B cell (primary cell): Measurements from ENCODE around the gene PACSIN2. TPM values are rescaled to one million over a fixed set of nuclear protein-coding genes. Genes with fewer than 3 reads are reported as not detected.

Source experiments
- ATAC-seq: fragments of 200-7000 bp; cut with Tn5 transposase; one replicate; pipeline ENCODE4 v1.10.0; 2021; ENCODE audit warnings: low read depth, mild to moderate bottlenecking, moderate number of reproducible peaks, moderate library complexity
- CTCF ChIA-PET: fragments of 350-600 bp; sonication (Branson Sonifier 250); formaldehyde crosslinking; loops from one replicate; lab custom pipeline; 2021; ENCODE audit warnings: antibody characterized with exemption, inconsistent platforms; lab: Charles Lee
- POLR2A ChIA-PET: fragments of 350-600 bp; sonication (Branson Sonifier 250); formaldehyde crosslinking; loops from one replicate; lab custom pipeline; 2021; ENCODE audit warnings: antibody characterized with exemption; lab: Charles Lee
- DNase-seq: peaks from one replicate; pipeline ENCODE4 v3.0.0; 2013
- H2AFZ ChIP-seq: 2 replicates; pipeline ENCODE4 v1.6.1; 2012; ENCODE audit warnings: mild to moderate bottlenecking, low read depth, low read length; ENCODE audit not compliant: insufficient read depth, poor library complexity, severe bottlenecking
- H3K27ac ChIP-seq, 2 donors: 1 replicate in 1 of 2; 2 replicates in 1 of 2; pipeline ENCODE4 v1.5.1; 2012 to 2013; ENCODE audit warnings: low read length in 2 of 2, mild to moderate bottlenecking in 2 of 2, moderate library complexity in 1 of 2
- H3K27me3 ChIP-seq, 4 experiments: fragments of 200-600 bp in 1 of 4; sonication (generic) in 1 of 4; replicated peaks in 1 of 4; 1 replicate in 2 of 4; 2 replicates in 2 of 4; pipeline versions ENCODE4 v1.6.1 to v1.7.0; 2013 to 2016; ENCODE audit warnings: low read length in 3 of 4, mild to moderate bottlenecking in 2 of 4, mixed read lengths in 1 of 4, moderate library complexity in 1 of 4; ENCODE audit not compliant: insufficient read depth in 4 of 4, control insufficient read depth in 3 of 4; ENCODE audit errors: control extremely low read depth in 1 of 4
- H3K36me3 ChIP-seq, 2 experiments: replicated peaks in 1 of 2; 1 replicate in 1 of 2; 2 replicates in 1 of 2; pipeline versions ENCODE4 v1.6.1 to v1.7.1; 2013; ENCODE audit warnings: low read length in 1 of 2; ENCODE audit not compliant: insufficient read depth in 2 of 2, control insufficient read depth in 1 of 2; ENCODE audit errors: control extremely low read depth in 1 of 2, extremely low read depth in 1 of 2
- H3K4me1 ChIP-seq, 2 donors: fragments of 200-600 bp in 1 of 2; sonication (generic) in 1 of 2; 1 replicate in 1 of 2; 2 replicates in 1 of 2; pipeline versions ENCODE4 v1.5.1 to v1.6.1; 2013 to 2017; ENCODE audit warnings: low read length in 2 of 2; ENCODE audit not compliant: control insufficient read depth in 2 of 2, insufficient read depth in 2 of 2
- H3K4me2 ChIP-seq: replicated peaks from 2 replicates; pipeline ENCODE3; 2012; ENCODE audit warnings: mild to moderate bottlenecking, low read depth, low read length; ENCODE audit not compliant: poor library complexity, severe bottlenecking
- H3K4me3 ChIP-seq, 5 experiments: fragments of 200-600 bp in 1 of 5; sonication (generic) in 1 of 5; 1 replicate in 3 of 5; 2 replicates in 2 of 5; pipeline versions ENCODE4 v1.5.1 to v1.7.0; 2011 to 2016; ENCODE audit warnings: low read length in 4 of 5, mild to moderate bottlenecking in 4 of 5, low read depth in 2 of 5, control low read depth in 1 of 5, moderate library complexity in 1 of 5; ENCODE audit not compliant: insufficient read depth in 1 of 5; ENCODE audit errors: control extremely low read depth in 1 of 5, extremely low read depth in 1 of 5
- H3K79me2 ChIP-seq: fragments of 200-600 bp; sonication (generic); one replicate; pipeline ENCODE4 v1.6.0; 2016; ENCODE audit warnings: low read length; ENCODE audit not compliant: control insufficient read depth, insufficient read depth
- H3K9ac ChIP-seq: fragments of 200-600 bp; sonication (generic); 2 replicates; pipeline ENCODE4 v1.6.1; 2017; ENCODE audit warnings: mild to moderate bottlenecking, low read length, moderate library complexity
- H3K9me3 ChIP-seq, 3 donors: one replicate each; pipeline versions ENCODE4 v1.6.1 to v1.7.1; 2013; ENCODE audit warnings: low read length in 2 of 3; ENCODE audit not compliant: control insufficient read depth in 2 of 3, insufficient read depth in 1 of 3; ENCODE audit errors: control extremely low read depth in 1 of 3
- H4K20me1 ChIP-seq: 2 replicates; pipeline ENCODE4 v1.6.0; 2012; ENCODE audit warnings: mild to moderate bottlenecking, low read length; ENCODE audit not compliant: insufficient read depth, control insufficient read depth, poor library complexity, severe bottlenecking
- H3K27ac Mint-ChIP-seq: one replicate; pipeline ENCODE4 v1.8.0; 2021; ENCODE audit warnings: mixed read lengths
- H3K27me3 Mint-ChIP-seq: one replicate; pipeline ENCODE4 v1.8.0; 2021; ENCODE audit warnings: mixed read lengths
- H3K4me1 Mint-ChIP-seq: one replicate; pipeline ENCODE4 v1.8.0; 2021; ENCODE audit warnings: mixed read lengths
- H3K4me3 Mint-ChIP-seq: one replicate; pipeline ENCODE4 v1.8.0; 2021; ENCODE audit warnings: mixed read lengths
- H3K9me3 Mint-ChIP-seq: one replicate; pipeline ENCODE4 v1.8.0; 2022; ENCODE audit warnings: mixed read lengths; ENCODE audit not compliant: insufficient read depth
- EZH2 ChIP-seq: IDR thresholded peaks from 2 replicates; pipeline ENCODE4 v1.6.1; 2012; ENCODE audit warnings: borderline replicate concordance, low read depth, mild to moderate bottlenecking, moderate library complexity, low read length; ENCODE audit not compliant: insufficient read depth, poor library complexity, severe bottlenecking
- WGBS: methylation state at CpG from one replicate; pipeline ENCODE4 v1.1.5; 2013; ENCODE audit warnings: missing lambda C conversion rate; ENCODE audit not compliant: insufficient coverage; 5-methylcytosine and 5-hydroxymethylcytosine counted together
- intact Hi-C: fragments of 100-400 bp; cut with micrococcal nuclease; formaldehyde crosslinking; loops from one replicate; pipeline ENCODE4 v1.10.0; 2022
- polyA plus RNA-seq: library from polyadenylated mRNA; depleted of rRNA; stranded (reverse); fragments of >200 nt; gene quantifications from 2 replicates; pipeline ENCODE4 v1.2.3, GENCODE V29; 2012
- total RNA-seq, 2 donors: library from RNA; stranded (reverse); fragments of 120-200 nt in 1 of 2; gene quantifications; 1 replicate in 1 of 2; 2 replicates in 1 of 2; pipeline versions ENCODE4 v1.2.3 to v1.2.4, GENCODE V29; 2013 to 2022
- TF ChIP-seq, protein P1 (sequence below): fragments of 200-600 bp; IDR thresholded peaks from one replicate; pipeline ENCODE4 v1.8.0; 2022; ENCODE audit warnings: antibody characterized with exemption, mild to moderate bottlenecking

Gene PACSIN2
- total and polyA plus RNA-seq, 2 donors (not counting 1 experiment from before 2014, with no cell fraction given): 26.9 to 59.3 TPM

DNA sequence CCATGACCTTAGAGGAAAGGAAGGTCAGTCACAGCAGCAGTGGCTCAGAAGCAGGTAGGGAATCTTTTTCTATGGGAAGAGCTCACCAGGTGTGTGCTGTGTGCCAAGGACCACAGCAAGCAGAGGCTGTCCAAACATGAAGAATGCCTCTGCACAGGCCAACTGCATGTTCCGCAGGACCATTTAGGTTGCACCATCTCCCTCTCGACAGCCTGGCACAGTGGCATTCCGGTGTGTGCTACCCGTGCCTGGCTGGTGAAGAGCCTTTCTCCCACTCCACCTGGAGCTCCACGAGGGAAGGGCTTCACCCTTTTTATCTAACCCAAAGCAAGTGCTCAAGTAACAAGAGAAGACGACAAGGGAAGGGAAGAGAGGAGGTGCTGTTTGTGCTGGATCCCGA lies 76.5 kb downstream of the PACSIN2 start:
- H3K36me3 ChIP-seq: peaks cover 0 to 2% of the 10 kb centered on the region in 2 experiments
- Mint-ChIP-seq H3K27ac (peak overlapping the region; percentile 53), H3K4me1 (peaks cover 62% of the 10 kb centered on the region), H3K4me3 (no peak overlapping the region), H3K9me3 (no peaks in the 10 kb centered on the region), H3K27me3 (no peaks in the 10 kb centered on the region)
- H2AFZ ChIP-seq: no peak overlapping the region
- ChIA-PET POLR2A (no interaction called here), CTCF (interaction anchor here (1.2 kb wide), 1 partner anchor 59 kb away, joined by 3 read pairs; no protein-coding TSS in a partner anchor)
- no peak overlapping the region for H3K4me3 ChIP-seq
- peaks cover 55 to 68% of the 10 kb centered on the region in 2 donors for H3K4me1 ChIP-seq
- no peak for TF ChIP-seq EZH2
- TF ChIP-seq, protein P1, sequence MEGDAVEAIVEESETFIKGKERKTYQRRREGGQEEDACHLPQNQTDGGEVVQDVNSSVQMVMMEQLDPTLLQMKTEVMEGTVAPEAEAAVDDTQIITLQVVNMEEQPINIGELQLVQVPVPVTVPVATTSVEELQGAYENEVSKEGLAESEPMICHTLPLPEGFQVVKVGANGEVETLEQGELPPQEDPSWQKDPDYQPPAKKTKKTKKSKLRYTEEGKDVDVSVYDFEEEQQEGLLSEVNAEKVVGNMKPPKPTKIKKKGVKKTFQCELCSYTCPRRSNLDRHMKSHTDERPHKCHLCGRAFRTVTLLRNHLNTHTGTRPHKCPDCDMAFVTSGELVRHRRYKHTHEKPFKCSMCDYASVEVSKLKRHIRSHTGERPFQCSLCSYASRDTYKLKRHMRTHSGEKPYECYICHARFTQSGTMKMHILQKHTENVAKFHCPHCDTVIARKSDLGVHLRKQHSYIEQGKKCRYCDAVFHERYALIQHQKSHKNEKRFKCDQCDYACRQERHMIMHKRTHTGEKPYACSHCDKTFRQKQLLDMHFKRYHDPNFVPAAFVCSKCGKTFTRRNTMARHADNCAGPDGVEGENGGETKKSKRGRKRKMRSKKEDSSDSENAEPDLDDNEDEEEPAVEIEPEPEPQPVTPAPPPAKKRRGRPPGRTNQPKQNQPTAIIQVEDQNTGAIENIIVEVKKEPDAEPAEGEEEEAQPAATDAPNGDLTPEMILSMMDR: no peak
- WGBS: 94% methylated on average over 3 of the region's 7 CpGs
- no peaks in the 10 kb centered on the region for H4K20me1 ChIP-seq
- intact Hi-C loops: loop anchor here (10.0 kb wide), 1 partner anchor 274 kb away; no protein-coding TSS in a partner anchor
- H3K4me2 ChIP-seq: no peak overlapping the region
- no peak overlapping the region for H3K27ac ChIP-seq
- ATAC-seq (no peak), DNase-seq (no peak)
- peaks cover 59% of the 10 kb centered on the region for H3K79me2 ChIP-seq
- no peak overlapping the region for H3K9ac ChIP-seq
- H3K27me3 ChIP-seq: no peaks in the 10 kb centered on the region
- H3K9me3 ChIP-seq: no peaks in the 10 kb centered on the region

DNA sequence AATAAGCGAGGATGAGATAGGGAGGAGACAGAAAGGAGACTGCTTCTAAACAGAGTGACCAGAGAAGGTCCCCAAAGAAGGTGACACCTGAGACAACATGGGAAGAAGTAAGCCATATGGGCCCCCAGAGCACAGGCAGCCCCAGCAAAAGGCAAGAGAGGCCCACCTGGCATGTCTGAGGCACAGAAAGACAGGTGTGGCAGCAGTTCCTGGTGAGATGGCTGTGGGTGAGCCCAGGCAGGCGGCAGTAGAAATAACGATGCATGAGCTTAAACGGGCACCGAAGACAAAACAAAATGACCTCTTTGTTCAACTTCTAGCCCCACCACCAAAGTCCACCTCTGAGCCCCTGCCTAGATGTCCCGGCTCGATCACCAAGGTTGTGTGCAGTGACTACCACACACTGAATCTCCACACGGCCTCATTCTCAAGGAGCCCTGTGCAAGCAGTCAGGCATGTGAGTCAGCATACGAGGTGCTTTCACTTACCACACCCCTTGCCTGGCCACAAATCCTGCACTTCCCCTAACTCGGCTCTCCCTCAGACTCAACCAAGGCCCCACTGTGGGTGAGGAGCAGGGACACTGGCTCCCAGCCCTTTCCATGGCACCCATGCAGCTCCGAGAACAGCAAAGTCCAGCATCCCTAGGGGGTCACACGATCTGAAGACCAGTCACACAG lies 77.6 kb downstream of the PACSIN2 start:
- H3K27me3 ChIP-seq: no peaks in the 10 kb centered on the region
- peaks cover 63% of the 10 kb centered on the region for H3K79me2 ChIP-seq
- H3K9ac ChIP-seq: peak overlapping the region; percentile 48
- ChIA-PET CTCF (interaction anchor here (0.5 to 1.2 kb wide), 2 partner anchors 25 to 70 kb away, joined by 3 read pairs; no protein-coding TSS in a partner anchor), POLR2A (interaction anchor here (1.0 kb wide), 1 partner anchor 12 kb away, joined by 3 read pairs; no protein-coding TSS in a partner anchor)
- peak overlapping the region in 4 of 5 experiments; percentile 24 to 42 (median 32) for H3K4me3 ChIP-seq
- DNase-seq (peak; percentile 78), ATAC-seq (peak; percentile 69)
- no peak for TF ChIP-seq EZH2
- TF ChIP-seq, protein P1: no peak
- intact Hi-C loops: loop anchor here (10.0 kb wide), 1 partner anchor 273 kb away; no protein-coding TSS in a partner anchor
- Mint-ChIP-seq H3K27me3 (no peaks in the 10 kb centered on the region), H3K4me3 (peak overlapping the region; percentile 76), H3K27ac (peak overlapping the region; percentile 86), H3K9me3 (no peaks in the 10 kb centered on the region), H3K4me1 (peaks cover 72% of the 10 kb centered on the region)
- H4K20me1 ChIP-seq: no peaks in the 10 kb centered on the region
- no peaks in the 10 kb centered on the region for H3K9me3 ChIP-seq
- 21% methylated on average over 12 of the region's 12 CpGs for WGBS
- H2AFZ ChIP-seq: peak overlapping the region; percentile 38
- H3K36me3 ChIP-seq: no peaks in the 10 kb centered on the region
- peak overlapping the region; percentile 61 to 81 for H3K27ac ChIP-seq
- H3K4me2 ChIP-seq: peak overlapping the region; percentile 76
- H3K4me1 ChIP-seq: peaks cover 66 to 79% of the 10 kb centered on the region in 2 donors
